HG03045 (cell line): Measurements from ENCODE around the gene ATF5.
"Not testable (repeated sequence)": the region's sequence is repeated elsewhere in the genome, so short reads cannot be mapped to it uniquely, and the experiment has no call there.

Source experiments
- ATAC-seq: cut with Tn5 transposase; IDR thresholded peaks from one replicate; pipeline ENCODE4 v1.9.1; 2021; ENCODE audit warnings: mild to moderate bottlenecking, moderate library complexity; ENCODE audit not compliant: unreplicated experiment

ATF5 gene

DNA sequence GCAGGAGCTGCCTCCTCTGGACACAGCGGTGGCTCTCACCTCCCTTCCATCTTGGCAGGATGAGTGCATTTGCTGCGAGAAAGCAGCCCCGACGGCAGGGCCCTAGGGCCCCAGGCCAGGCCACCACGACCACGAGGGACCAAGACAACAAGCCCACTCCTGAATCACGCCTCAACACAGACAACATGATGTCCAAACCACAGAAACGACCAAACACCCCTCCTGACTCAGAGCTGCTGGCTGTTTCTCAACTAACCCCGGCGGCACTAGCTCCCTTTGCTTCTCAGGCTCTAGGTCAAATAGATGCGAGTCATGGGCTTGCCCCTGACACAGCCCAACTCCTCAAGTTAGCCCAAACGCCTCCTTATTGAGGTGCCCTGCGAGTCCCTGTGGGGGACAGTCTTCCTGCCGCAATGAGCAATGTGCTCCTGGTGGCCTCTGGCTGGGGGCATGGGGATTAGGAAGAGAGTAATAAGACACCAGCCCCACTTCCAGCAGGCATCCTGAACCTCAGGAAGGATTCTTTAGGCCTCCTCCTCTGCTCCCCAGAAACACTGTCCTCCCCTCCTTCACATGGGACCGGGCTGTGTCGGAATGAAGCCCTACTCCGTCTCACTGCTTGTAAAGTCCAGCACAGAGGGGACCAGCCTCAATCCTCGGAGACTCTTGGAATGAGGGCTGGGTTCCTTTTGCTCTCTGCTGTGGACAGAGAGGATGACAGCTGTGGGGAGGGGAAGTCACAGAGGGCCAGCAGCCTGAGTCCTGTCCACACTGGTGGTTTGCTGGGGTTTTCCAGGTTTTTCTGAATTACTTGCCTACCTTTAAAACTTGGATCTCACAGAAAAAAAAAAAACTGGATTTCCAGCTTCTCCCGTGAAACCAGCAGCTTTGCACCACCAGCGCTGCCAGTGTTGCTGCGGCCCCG is 6.9 kb upstream of the ATF5 start:
- ATAC-seq: no peak

DNA sequence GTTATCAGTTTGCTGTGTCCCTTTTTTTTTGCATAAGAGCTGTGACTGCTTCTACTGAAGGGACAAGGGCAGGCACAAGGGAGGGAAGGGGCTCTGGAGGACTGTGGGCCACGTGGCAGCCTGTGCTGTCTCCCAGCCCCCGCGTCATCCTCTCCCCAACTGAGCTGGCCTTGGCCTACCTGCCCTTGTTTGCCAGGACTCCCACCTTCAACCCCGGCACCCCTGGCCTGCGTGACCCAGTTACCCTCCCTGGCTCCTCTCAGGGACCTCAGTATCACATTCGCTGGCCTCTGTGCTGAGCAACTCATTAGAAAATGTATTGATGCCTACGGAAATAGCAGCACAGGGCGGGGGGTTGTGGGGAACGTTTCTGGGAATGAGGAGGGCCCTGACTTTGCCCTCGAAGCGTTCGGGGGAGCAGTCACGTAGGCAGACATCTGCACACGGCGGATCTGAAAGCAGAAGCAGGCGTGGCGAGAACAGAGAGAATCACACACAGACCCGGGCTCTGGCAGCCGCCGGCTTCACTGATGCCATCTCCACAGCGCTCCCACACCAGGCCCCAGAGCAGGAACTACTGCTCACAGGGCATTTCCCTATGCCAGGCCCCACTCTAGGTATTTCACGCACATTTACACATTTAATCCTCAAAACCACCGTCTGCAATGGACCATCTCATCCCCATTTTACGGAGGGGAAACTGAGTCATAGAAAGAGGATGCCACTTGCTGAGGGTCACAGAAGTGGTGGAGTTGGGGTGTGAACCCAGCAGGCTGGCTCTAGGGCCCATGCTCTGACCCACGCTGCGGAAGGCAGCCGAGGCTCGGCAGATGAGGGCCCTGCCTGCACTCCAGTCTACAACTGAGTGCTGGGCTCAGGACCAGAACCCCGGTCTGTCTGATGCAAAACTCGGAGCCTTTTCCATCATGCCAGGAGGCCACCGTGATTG is 5.7 kb upstream of the ATF5 start:
- ATAC-seq: no peak

DNA sequence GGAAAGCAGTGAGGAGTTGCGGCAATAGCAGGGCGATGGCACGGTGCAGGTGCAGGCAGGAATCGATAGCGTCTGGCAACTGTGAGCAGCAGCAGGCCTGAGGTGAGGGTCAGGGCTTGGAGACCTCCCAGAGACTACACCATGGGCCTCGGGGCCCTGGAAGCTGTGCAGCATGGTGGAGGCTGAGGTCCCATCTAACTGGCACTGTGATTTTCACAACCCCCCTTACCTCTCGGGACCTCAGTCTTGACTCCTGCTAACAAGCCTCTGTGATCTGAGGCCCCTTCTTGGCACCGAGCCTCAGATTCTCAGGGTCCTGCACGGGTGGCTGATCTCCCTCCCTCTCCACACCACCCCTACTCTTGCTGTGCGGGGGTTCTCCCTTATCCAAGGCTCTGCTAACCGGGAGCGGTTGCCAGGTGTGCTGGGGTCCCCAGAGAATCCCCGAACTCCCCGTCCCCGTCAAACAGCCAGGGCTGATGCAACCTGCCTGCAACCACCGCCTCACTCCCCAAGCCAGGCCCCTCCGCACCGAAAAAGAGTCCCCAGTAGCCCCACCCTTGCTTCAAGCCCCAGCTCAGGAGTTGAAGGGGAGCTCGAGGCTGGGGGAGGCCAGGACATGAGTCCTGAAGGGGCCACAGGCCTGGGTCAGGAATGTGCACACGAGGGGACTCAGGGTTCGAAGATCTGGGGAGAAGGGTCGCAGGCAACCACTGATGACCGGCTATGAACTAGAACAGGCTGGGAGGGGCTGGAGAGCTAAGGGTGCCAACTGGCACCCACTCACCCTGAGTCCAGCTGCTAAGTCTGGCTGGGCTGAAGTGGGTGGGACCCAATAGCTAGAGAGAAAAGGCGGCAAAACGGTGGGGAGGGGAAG is 4.8 kb upstream of the ATF5 start:
- no peak for ATAC-seq

DNA sequence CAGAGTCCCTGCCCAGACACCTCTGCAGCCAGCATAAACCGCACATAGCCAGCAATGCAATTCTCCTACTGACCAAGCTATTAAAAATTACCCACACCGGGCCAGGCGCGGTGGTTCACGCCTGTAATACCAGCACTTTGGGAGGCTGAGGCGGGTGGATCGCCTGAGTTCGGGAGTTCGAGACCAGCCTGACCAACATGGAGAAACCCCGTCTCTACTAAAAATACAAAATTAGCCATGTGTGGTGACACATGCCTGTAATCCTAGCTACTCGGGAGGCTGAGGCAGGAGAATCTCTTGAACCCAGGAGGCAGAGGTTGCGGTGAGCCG is 4.2 kb upstream of the ATF5 start:
- not testable (repeated sequence) for ATAC-seq

DNA sequence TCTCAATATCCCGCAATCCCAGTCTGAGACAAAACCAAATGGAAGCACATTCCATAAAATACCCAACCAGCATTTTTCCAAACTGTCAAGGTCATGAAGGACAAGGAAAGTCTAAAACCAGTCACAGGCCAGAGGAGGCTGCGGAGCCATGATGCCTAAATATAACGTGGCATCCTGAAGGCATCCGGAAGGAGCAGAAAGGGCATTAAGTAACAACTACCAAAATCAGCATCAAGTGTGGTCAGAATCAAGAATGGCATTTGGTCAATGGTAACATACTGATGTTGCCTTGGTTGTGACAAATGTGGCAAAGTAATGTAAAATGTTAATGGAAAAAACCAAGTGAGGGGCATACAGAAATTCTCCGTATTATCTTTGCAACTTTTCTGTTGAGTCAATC is 3.5 kb upstream of the ATF5 start:
- ATAC-seq: no peak

DNA sequence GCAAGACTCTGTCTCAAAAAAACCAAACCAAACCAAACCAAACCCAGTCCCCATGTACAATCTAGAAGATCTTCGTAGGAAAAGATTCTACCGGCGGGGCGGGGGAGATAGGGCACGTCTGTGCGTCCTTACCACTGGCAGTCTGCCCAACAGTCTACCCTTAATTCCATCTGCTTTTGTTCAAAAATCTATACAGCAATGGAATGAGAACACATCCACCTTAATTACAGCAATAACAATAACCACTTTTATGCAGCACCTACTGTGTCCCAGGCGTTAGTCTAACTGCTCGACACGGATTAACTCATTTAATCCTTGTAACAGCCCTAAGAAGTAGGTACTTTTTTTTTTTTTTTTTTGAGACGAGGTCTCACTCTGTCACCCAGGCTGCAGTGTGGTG is 2.5 kb upstream of the ATF5 start:
- no peak for ATAC-seq

DNA sequence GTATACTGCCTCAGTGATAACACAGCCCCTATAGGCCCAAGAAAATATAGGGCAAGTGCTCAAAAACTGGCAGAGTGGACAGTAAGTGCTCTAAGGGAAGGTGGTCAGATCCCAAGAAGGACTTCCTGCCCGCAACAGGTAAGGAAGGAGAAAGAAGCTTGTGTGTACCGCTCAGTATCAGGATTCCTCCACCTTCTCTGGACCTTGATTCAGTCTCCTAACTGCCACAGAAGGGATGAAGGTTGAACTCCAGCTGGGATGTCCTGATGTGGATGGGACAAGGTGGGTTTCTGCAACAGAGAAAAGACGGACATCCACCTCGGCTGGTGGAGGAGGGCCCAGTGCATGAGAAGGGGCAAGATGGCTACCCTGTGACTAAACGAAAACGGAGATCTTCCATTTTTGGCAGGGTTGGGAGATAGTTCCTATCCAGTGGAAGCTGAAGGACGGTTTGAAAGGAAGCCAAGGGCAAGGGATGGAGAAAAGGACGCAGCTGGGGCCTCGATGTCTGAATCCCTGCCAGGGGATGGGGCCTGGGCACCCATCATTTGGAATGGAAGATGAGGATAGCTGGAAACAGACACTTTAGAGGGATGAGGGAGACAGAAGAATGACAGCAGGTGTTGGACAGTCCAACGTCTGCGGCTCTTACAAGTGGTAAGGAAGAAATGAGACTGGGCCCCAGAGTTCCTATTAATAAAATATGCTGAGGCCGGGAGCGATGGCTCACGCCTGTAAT is 1.3 kb upstream of the ATF5 start:
- no peak for ATAC-seq

DNA sequence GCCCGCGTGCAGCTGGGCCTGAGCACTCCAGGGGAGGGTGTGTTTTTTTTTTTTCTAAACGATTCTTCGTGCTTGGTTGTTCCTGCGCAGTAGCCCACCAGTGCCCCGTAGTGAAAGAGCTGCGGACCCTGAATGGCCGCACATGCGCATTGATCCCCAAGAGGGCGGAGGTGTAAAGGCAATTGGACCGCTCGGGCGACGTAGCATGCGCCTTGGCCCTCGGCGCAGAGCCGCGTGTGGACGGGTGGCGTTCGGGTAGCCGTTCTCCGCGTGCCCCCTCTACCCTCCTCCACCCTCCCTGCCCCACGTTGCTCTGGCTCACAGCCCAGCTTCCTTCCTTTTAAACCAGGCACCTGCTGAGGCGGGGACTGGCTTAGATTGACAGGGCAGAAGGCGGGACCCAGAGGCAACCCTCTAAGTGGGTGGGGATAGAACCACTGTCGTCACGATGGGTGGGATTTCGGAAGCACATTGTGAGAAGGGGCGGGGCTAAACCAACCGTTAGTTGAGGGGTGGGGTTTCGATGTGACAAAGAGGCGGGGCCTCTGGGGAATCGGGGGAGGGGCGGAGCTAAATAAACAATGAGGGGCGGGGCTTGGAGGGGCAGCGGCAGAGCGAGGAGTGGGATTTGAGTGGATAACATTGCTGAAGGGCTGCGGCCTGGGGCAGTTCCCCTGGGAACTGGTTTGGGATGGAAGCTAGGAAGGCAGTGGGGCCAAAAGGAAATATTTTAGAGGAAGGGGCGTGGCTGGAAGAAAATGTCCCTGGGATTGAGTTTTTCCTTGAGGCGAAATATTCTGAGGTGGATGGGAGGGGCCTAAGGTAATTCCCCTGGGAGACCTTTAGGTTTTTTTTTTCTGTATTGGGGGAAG is 842 bp downstream of the ATF5 start:
- ATAC-seq: peak; percentile 65

DNA sequence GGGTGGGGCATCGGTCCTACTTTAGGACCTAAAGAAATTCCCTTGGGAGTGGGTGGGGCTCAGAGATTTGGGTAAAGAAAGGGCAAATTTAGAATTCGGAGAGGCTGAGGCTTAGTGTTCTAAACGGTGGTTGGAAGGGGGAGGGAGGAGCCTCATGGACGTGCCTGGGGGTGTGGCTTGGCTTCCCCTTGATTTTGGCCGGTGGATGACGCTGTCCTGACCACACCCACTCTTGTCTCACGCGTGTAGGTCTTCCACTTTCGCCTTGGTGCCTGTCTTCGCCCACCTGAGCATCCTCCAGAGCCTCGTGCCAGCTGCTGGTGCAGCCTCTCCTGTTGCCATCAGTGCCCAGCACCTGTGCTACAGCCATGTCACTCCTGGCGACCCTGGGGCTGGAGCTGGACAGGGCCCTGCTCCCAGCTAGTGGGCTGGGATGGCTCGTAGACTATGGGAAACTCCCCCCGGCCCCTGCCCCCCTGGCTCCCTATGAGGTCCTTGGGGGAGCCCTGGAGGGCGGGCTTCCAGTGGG is 1.5 kb downstream of the ATF5 start:
- no peak for ATAC-seq

DNA sequence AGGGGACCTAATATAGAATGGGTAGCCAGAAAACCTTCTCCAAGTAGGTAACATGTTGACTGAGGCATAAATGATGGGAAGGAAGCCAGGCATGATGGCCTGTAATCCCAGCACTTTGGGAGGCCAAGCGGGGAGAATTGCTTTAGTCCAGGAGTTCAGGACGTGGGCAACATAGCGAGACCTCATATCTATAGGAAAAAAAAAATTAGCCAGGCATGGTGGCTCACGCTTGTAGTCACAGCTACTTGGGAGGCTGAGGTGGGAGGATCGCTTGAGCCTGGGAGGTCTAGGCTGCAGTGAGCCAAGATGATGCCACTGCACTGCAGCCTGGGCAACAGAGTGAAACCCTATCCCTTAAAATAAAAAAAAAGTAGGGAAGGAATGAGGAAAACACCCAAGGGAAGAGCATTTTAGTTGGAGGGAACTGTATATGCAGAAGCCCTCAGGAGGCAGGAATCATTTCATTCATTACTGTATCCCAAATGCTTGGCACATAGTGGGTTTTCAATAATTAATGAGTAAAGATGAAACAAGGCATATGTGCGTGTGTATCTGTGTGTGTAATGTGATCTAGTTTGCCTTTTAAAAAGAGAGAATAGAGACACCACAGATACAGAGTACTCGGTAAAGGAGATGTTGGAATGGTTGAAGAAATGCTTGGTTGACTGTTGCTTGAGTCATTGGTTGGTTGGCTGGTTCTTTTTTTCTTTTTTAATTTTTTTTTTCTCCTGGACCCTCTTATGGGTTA is 2.5 kb downstream of the ATF5 start:
- ATAC-seq: no peak

DNA sequence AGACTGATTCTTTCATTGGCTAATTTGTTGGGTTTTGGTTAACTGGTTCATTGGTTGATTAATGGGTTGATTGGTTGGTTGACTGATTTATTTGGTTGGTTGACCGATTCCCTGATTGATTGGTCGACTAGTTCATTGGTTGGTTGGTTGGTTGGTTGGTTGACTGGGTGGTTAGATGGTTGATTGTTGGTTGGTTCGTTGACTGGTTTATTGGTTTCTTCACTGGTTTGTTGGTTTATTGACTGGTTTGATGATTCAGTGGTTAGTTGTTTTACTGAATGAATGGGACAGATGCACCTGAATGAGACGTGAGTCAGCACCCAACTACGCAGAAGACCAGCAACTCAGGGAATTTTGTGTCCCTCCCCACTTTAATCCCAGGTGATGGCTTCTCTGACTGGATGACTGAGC is 3.0 kb downstream of the ATF5 start:
- ATAC-seq: no peak

DNA sequence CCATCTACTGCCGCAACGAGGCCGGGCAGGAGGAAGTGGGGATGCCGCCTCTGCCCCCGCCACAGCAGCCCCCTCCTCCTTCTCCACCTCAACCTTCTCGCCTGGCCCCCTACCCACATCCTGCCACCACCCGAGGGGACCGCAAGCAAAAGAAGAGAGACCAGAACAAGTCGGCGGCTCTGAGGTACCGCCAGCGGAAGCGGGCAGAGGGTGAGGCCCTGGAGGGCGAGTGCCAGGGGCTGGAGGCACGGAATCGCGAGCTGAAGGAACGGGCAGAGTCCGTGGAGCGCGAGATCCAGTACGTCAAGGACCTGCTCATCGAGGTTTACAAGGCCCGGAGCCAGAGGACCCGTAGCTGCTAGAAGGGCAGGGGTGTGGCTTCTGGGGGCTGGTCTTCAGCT is 3.7 kb downstream of the ATF5 start:
- no peak for ATAC-seq

DNA sequence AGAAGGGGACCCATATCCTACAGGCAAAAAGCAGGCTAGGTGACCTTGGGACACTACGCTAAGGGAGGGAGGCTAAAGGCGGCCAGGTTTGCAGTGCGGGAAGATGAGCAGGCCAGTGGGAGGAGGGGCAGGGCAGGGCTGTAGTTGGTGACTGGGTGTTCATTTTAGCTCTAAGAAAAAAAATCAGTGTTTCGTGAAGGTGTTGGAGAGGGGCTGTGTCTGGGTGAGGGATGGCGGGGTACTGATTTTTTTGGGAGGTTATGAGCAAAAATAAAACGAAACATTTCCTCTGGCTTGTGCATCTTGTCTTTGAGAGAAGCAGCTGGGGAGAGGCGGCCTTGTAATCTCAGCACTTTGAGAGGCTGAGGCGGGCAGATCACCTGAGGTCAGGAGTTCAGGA is 4.6 kb downstream of the ATF5 start:
- ATAC-seq: no peak

DNA sequence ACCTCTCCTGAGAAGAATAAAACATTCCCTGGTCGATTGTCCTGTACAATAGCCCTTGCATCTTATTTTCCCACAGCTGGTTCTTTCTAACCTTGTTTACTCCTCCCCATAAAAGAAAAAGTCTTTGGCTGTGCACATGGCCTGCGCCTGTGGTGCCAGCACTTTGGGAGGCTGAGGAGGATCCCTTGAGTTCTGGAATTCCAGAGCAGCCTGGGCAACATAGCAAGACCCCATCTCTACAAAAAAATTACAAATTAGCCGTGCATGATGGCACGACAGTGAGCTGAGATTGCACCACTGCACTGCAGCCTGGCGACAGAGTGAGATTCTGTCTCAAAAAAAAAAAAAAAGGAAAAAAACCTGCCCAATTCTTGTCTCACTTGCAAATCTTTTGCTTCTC is 7.5 kb downstream of the ATF5 start:
- ATAC-seq: no peak

DNA sequence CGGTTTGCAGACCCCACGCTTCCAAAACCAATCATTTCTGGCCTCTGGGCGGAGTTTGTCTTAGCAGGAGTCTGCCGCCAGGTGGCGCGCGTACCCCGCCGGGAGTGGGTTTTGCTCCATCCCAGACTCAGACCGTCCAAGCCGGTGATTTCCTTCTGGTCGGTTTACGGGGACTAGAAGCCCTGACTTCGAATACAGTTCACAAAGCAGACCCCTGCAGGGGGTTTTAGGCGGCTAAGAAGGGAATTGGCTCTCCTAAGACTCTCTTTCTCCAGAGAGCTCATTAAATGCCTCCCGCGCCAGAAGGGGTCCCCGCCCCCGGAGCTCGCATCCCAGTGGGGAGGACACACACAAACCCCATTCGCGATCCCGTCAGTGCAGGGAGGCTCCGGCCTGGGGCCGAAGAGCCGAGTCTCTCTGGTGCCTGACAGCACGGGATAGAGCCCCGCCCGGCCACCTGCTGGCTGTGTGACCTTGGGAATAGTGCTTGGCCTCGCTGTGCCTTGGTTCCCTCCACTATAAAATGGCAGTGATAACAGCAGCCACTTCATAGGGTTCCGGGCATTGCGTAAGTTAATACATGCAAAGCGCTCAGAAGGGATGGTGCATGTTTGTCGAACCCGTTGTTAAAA is 8.9 kb downstream of the ATF5 start:
- ATAC-seq: no peak

DNA sequence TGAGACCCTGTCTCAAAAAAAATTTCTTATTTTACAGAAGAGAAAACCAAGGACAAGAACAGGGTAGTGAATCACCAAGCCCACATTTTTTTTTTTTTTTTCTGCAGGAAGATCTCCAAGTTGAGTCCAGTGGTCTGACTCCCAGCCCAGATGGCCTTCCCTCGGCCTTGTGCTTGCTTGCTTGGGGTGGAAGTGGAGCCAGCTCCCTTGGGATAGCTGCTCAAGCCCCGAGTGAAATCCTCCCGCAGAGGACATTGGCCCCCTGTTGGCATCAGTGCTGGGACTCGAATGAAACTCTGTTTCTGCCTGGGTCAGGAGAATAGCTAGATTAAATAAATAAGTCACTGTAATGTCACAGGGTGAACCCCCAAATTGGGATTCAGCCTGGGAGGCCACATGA is 9.7 kb downstream of the ATF5 start:
- no peak for ATAC-seq

DNA sequence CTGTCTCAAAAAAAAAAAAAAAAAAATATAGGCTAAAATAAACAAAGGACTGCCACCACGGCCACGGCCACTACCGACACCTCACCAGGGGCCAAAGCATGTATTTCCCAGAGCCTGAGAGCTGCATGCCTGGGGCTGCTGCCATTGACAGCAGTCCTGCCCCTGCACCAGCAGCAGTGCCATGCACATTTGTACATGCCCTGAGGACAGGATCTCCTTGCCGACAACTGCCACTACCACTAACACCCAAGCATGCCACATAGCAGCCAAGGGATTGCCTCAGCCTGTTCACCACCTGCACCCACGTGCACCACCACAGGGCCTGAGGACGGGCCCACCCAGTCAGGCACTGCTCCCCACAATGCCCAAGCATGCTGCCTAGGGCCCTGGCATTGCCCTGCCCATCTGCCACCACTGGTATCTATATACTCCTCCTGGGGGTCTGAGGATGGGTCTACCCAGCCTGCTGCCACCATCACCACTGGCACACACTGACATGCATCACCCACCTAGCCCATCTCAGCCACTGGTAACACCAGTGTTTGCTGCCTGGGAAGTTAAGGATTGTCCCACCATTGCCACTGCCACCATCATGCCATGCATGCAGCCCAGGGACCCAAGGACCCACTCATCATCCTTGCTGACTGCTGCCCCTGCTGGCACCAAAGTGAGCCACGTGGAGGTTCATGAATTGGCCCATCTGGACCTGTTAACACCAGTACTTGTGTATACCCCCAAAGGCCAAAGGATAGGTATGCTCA is 10.9 kb downstream of the ATF5 start:
- ATAC-seq: no peak
